GM18519 (cell line): ENCODE data around the gene IL12RB2.

Experiments
- ATAC-seq: cut with Tn5 transposase; IDR thresholded peaks from one replicate; pipeline ENCODE4 v1.9.1; 2021; ENCODE audit warnings: mild to moderate bottlenecking, moderate library complexity; ENCODE audit not compliant: unreplicated experiment, low FRiP score

The IL12RB2 gene

GRCh38 chr1:67345556-67345955, 37.9 kb downstream of the IL12RB2 start:
- no peak for ATAC-seq

DNA sequence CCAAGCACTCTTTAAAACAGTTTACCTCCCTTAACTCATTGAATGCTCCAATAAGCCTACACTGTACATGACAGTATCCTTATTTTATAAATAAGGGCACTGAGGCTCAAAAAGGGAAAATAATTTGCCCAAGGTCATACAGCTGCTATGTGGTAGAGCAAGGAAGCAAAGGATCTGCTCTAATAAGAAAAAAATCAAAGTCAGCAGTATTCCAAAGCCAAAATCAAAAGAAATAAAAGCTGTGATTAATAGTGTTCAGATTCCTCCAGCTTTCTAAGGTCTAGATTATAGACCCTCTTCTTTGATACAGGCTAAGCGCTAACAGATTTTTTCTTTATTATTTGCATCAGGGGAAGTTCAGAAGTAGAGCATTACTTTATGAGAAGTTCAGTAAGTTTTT, 39.3 kb downstream of the IL12RB2 start:
- no peak for ATAC-seq

GRCh38 chr1:67347688-67348472, 40.2 kb downstream of the IL12RB2 start:
- ATAC-seq, result no peak

- no peak for ATAC-seq
These were observed 41.0 kb downstream of the IL12RB2 start for GRCh38 chr1:67348586-67349252.

GRCh38 chr1:67350783-67351182, 43.1 kb downstream of the IL12RB2 start:
- ATAC-seq, result peak; percentile 73

- ATAC-seq, result no peak
These were observed 44.5 kb downstream of the IL12RB2 start for GRCh38 chr1:67352211-67352610.

DNA sequence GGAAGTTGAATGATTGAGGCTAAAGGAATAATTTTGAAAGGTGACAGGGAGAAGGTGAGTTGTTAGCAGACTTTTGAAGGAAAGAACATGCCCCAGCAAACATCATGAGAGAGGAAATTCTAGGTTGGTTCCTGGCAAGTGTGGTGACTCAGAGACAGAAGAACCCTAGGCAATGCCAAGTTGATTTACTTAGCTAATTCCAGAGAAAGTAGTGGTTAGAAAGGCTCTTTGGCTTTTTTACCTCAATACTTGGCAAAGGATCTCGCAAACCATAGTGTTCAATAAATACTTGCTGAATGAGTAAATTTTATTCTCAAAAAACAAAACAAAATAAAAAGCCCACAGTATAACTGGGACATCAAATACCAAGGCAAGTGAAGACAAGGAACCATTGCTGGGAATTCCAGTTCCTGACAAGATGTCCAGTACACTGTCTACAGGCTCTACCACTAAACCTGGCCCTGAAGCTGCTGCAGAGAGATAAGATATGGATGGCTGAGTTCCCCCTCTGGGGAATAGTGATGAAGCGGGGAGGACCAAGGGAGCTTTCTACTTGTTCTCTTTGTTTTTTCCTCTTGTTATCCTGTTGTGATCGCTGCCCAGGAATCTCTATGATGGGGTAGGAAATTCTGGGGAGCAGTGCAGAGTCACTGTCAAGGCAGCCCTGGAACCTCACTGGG, 48.2 kb downstream of the IL12RB2 start:
- no peak for ATAC-seq

DNA sequence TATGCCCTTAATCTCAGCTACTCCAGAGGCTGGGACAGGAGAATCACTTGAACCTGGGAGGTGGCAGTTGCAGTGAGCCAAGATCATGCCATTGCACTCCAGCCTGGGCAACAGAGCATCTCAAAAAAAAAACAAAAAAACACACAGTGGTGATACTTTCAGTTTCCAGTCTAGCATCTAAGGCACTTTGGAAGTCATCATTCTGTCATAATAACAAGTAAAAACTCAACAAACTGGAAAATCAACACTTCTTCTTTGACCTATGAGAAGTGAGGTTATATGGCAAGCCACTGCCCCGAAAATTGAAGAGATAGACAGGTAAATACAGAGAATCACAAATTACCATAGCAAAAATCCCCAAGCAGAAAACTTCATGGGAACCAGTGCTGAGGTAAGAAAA, 51.9 kb downstream of the IL12RB2 start:
- ATAC-seq, result no peak

- no peak for ATAC-seq
These were observed 54.0 kb downstream of the IL12RB2 start for GRCh38 chr1:67361641-67362040.

DNA sequence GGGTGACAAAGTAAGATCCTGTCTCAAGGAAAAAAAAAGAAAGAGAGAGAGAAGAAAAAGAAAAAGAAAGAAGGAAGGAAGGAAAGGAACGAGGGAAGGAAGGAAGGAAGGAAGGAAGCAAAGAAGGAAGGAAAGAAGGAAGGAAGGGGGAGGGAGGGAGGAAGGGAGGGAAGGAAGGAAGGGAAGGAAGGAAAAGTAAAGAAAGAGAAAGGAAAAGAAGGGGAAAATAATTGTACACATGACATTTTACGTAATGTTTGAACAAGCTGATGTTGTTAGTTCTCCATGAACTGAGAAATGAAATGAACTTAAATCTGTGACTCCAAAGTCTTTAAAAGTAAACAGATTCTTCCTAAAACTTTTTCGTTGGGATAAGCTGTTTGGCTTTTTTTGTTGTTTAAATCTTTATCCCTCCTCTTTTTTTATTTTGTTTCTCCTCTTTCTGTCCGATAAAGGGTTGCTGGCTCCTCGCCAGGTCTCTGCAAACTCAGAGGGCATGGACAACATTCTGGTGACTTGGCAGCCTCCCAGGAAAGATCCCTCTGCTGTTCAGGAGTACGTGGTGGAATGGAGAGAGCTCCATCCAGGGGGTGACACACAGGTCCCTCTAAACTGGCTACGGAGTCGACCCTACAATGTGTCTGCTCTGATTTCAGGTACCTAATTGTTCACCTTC, 59.8 kb downstream of the IL12RB2 start:
- ATAC-seq, result no peak

DNA sequence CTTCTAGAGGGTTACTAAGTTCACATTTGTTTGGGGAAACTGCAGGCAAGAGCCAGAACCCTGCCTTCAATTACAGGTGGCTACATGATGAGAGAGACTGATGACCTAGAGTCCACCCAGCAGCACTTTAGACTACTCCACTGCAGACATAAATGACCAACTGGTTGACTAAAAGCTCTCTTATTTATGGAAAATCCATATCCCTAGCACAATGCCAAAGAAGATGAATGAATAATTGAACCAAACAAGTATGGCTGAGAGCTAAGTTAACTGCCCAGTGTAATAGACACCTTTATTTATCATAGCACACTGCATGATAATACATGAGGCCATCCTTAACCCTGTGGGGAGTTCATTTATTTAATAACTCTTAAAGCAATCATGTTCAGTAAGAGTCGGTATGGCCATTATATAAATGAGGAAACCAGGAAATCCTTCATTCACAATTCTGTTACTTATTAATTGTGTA, 60.4 kb downstream of the IL12RB2 start:
- no peak for ATAC-seq

- no peak for ATAC-seq
These were observed 63.4 kb downstream of the IL12RB2 start for GRCh38 chr1:67371043-67371442.

DNA sequence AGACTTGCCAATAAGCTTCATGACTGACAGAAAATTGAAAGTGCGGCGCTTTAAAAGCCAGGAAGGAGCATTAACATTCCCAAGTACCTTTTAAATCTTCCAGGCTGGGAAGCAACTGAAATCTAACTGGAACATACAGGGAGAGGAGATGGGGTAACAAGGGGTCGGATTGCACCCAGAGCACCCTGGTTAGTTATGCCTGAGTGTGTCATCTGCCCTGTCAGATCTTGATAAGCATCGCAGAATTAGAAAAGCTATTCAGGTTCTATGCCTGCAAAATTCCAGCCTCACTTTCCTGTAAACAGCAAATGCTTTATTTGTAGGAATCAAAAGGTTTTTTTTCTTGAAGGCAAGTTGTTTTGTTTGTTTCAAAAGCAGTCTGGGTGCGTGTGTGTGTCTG, 64.0 kb downstream of the IL12RB2 start:
- ATAC-seq, result no peak

GRCh38 chr1:67372136-67372535, 64.5 kb downstream of the IL12RB2 start:
- ATAC-seq, result no peak

DNA sequence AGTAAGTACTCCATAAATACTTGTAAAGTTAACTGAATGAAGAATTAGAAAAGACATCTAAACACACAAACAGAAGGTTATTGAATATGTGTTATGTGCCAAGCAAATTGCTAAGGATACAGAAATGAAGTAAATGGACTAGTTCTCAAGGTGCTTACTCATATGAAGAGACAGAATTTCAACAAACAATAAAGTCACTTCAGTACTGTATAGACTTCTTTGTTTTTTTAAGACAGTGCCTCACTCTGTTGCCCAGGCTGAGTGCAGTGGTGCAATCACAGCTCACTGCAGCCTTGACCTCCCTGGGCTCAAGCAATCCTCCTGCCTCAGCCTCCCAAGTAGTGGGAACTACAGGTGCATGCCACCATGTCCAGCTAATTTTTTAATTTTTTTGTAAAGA, 65.2 kb downstream of the IL12RB2 start:
- ATAC-seq, result no peak

DNA sequence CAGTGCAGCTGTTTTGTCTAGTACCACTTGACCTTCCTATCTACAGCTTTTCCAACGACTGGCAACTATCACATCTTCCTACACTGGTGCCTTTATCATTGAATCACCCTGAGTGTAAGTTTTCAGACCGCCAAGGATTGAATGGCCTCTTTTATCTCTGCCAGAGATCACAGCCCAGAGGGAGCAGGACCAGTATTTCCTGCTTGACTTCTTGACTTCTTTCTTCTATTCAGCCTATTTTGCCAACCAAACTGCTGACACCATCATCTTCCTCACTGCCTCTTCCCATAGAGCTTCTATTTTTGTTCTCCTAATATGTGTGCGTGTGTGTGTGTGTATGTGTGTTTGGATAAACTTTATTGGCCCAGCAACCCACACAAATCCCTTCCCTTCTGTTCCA, 68.7 kb downstream of the IL12RB2 start:
- no peak for ATAC-seq

- ATAC-seq, result no peak
These were observed 69.6 kb downstream of the IL12RB2 start for GRCh38 chr1:67377253-67377652.

DNA sequence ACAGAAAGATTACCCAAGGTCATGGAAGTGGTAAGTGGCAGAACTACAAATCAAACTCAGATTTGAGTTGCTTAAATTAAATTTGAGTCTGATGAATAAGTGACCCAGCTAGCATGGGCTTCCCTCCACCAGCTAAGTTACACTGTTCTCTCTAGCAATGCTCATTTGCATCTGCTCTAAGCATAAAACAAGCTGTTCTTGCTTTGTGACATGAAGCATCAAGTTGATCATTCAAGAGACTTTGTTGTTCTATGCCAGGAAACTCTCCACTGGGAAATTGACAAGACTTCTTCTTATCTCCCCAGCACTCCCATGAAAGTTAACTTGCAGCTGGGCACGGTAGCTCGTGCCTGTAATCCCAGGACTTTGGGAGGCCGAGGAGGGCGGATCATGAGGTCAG, 73.5 kb downstream of the IL12RB2 start:
- no peak for ATAC-seq

DNA sequence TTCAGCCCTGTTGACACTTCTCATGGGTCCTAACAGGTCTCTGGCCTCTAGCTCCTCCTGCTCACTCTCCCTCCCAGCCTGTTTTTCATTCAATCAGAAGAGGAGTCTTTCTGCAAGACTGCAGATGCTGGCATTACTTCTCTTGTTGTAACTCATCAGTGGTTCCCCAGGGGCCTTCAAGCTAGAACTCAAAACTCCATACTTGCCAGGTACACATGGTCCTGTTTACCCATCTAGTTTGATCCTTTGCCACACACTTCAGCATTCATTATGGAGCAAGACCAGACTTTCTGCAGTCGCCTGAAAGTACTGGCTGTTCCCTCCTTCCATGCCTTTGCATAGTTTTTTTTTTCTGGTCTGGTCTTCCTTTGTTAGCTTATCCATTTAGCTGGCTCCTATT, 74.6 kb downstream of the IL12RB2 start:
- no peak for ATAC-seq

DNA sequence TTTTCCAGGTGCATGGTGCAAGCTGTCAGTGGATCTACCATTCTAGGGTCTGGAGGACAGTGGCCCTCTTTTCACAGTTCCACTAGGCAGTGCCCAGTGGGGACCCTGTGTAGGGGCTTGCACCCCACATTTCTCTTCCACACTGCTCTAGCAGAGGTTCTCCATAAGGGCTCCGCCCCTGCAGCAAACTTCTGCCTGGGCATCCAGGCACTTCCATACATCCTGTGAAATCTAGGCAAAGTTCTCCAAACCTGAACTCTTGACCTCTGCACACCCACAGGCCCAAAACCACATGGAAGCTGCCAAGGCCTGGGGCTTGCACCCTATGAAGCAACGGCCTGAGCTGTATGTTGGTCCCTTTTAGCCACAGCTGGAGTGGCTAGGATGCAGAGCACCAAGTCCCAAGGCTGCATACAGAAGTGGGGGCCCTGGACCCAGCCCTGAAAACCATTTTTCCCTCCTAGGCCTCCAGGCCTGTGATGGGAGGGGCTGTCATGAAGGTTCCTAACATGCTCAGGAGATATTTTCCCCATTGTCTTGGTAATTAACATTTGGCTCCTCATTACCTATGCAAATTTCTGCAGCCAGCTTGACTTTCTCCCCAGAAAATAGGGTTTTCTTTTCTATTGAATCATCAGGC, 76.4 kb downstream of the IL12RB2 start:
- no peak for ATAC-seq
